HG03108 (cell line): Measurements from ENCODE around the gene GMPR.

Experiments used
- ATAC-seq: cut with Tn5 transposase; IDR thresholded peaks from one replicate; pipeline ENCODE4 v1.9.1; 2021; ENCODE audit warnings: moderate library complexity; ENCODE audit not compliant: unreplicated experiment

The GMPR gene

DNA sequence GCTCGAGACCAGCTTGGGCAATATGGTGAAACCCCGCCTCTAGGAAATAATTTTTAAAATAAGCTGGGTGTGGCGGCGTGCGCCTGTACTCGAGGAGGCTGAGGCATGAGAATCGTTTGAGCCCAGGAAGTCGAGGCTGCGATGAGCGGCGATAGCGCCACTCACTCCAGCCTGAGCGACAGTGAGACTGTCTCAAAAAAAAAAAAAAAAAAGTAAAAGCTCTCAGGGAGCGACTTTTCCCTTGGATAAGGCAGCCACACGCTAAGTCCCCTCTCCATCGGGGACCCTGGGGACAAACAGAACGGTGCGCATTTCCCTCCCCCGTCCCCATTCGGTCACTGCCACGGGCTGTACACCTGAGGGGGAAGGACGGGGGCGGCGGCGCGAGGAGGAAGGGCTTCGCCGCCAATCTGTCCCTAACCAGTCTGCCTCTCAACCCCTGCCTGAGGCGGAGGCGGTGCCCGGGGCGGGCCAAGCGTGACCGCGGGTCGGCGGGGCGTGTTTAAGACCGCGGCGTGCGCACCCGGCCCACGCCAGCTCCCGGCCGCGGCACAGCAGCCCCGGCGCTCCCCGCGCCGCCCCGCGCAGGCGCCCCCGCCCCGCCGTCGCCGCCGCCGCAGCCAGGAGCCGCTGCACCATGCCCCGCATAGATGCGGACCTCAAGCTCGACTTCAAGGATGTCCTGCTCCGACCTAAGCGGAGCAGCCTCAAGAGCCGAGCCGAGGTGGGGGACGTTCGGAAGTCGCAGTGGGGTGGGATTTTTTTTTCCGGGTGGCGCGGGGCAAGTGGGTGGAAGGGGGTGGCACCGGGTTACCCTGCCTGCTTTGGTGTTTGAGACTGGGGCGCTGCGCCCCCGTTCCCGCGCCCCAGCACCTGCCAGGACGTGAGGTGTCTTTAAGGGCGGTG, at the start of gene GMPR:
Gene GMPR, plus strand, starts transcription at position 531 of the 906 bp plus-strand sequence. Its CDS starts 107 bp downstream, at position 638.
- ATAC-seq, result peak; percentile 58

DNA sequence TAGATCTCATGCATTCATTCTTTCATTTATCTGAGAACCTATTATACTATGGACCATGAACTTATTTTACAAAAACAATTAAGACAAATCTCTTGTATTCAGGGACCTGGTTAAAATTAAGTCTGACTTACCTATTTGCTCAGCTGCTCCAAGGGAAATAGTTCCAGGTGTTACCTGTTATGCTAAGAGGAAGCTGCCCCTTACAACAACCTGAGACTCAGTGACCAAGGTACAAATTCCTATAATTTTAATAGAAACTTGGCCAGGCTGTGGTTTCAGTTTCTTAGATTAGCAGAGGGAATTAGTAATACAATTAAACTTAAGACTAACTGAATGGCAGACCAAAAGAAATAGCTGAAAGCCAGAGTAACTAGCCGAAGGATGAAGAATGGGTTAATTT, 48.2 kb upstream of the GMPR start:
- no peak for ATAC-seq

DNA sequence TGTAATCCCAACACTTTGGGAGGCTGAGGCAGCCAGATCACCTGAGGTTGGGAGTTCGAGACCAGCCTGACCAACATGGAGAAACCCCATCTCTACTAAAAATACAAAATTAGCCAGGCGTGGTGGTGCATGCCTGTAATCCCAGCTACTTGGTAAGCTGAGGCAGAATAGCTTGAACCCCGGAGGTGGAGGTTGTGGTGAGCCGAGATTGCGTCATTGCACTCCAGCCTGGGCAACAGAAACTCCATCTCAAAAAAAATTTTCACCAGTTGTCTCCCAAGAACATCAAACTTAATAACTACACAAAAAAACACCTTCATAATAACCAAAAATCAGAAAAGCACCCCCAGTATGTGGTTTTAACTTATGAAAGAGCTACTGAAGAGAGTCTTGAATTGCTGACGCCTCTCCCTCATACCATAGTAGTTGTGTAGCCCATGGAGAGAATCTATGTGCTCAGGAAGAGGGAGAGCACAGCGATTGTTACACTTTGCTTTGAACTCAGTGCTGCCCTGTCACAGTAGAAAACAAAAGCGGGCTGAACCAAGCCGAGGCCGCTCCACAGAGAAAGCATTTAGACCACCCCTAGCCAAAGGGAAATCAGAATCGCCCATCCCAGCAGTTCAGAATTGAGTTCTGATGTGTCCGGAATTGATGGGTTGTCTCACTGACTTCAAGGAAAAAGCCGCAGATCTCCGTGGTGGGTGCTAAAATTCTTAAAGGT, 42.0 kb upstream of the GMPR start:
- no peak for ATAC-seq

DNA sequence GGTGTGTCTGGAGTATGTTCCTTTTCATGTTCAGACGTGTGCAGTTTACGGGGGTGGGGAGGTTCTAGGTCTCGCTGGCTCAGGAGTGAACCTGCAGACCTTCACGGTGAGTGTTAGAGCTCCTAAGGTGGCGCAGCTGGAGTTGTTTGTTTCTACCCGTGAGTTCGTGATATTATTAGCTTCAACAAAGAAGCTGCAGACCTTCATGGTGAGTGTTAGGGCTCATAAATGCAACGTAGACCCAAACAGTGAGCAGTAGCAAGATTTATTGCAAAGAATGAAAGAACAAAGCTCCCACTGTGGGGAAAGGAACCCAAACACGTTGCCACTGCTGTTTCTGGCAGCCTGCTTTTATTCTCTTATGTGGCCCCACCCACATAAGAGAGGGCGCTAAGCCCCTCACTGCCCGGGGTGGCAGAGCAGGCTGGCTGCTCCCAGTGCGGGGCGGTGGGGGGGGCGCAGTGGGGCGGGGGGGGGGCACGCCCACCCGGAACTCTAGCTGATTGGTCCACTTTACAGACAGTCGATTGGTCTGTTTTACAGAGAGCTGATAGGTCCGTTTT, 41.3 kb upstream of the GMPR start:
- no peak for ATAC-seq

DNA sequence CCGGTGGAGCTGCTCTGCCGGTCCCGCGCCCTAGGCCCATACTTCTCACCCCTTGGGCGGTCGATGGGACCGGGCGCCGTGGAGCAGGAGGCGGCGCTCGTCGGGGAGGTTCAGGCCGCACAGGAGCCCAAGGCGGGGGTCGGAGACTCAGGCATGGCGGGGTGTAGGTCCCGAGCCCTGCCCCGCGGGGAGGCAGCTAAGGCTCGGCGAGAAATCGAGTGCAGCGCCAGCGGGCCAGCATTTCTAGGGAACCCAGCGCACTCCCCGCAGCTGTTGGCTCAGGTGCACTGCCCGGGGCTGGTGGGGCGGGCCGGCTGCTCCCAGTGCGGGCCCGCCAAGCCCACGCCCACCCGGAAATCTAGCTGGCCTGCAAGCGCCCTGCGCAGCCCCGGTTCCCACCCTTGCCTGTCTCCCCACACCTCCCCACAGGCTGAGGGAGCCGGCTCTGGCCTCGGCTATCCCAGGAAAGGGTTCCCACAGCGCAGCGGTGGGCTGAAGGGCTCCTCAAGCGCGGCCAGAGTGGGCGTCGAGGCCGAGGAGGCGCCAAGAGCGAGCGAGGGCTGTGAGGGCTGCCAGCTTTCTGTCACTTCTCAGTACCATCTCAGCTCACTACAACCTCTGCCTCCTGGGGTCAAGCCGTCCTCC, 40.2 kb upstream of the GMPR start:
- no peak for ATAC-seq

DNA sequence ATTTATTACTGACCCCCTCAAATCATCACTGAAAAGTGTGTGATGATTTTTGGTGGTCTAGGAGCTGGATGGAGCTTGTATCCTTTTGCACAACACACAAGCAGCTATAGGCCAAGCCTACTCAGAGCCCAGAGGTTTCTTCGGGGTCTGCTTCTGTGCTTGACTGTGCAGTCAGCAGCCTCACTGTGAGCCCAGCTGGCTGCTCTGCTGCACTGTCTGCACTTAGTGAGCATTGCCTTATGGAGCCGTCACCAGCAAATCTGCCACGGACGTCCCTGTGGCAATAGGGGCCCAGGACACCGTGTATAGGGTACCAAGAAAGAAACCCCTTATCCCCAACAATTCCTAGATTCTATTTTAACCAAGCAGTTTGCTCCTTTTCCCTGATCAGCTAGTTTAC, 38.6 kb upstream of the GMPR start:
- no peak for ATAC-seq

DNA sequence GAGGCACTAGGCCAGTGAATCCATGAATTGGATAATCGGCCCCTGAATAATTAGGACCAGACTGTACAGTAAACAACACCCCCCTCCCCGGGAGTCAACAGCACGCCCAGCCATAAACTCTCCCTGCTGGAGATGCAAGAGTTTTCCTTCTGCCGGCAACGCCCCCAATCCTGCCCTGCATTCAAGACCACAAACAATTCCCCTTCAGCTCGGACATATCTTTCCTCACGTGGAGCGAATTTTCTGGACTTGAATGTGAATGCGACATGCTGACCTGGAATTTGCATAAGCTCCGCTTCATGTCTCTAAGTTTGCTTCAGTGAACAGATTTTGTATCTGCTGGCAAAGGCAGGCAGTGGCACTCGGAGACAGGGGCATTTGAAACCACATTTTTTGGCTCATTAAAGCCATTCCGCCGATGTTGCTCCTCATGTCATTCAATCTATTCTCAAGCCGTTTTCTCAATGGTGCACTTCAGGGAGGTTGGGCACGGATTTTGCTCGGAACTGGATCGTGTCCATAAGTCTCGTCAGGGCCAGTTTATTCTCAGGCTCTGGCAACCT, 38.0 kb upstream of the GMPR start:
- no peak for ATAC-seq

DNA sequence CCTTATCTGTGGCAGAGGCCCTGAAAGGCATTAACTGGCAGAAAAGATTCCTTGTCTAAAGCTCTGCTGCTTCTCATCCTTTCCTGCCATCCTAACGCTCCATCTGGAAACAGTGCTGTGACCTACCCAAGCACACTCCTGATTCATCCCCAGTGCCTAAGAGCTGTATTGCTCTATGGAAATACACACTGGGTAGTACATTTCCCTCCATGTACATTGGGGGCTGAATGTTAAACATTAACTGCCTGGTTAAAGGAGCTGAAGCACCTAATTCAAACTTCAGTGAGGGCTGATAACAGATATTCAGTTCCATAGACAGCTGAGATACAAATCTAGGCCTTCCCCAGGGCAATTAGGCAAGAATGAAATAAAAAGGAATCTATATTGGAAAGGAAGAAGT, 36.7 kb upstream of the GMPR start:
- no peak for ATAC-seq

DNA sequence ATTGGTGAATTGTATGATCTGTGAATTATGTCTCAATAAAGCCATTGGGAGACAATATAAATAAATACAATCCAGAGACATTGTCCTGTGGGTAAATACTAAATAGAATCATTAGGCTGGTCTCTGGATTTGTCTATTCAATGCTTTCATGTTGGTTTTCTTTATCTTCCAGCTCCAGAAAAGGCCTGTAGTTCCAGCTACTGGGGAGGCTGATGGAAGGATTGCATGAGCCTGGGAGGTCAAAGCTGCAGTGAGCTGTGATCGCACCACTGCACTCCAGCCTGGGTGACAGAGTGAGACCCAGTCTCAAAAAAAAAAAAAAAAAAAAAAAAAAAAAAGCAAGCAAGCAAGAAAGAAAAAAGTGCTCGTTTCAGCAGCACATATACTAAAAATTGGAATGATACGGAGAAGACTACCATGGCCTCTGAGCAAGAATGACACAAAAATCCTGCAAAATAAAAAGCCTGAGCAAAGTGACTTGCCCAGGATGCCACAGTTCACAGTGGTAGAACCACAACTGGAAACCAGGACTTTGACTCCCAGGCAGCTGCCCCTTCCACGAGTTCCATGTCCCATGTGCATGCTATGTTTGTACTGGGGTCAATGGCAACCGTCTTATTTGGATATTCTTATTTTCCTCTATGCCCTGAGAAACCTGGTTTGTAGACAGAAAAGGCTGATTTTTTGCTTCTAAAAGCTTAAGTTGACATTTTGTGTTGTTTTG, 33.6 kb upstream of the GMPR start:
- peak; percentile 11 for ATAC-seq

DNA sequence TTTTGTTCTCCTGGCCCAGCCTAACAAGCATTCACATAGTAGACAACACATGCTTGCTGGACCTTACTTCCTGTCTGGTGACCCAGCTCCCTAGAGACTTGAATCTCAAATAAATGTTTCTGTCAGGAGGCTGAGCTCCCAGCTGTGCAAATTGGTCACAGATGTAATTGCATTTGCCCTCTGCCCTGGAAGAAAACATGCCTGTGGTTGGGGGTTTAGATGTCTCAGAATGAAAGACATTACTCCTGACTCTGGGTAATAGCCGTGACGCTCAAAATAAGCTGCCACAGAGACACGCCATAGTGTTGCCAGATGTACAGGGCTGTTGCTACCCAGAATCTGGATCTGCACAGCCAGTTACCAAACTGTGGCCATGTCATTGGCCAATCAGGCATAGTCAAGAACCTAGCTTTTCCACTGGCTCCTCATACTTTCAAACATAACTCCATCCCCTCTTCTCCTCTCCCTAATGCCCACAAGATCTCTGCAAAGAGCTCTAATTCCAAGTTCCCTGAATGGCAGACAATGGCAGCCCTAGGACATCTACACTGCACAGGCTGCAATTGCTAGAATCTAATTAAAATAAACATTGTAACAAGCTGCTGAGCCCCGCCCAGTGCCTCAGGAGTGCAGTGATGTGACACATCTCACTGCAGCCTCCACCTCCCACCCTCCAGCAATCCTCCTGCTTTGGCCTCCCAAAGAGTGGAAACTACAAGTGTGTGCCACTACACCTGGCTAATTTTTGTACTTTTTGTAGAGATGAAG, 32.8 kb upstream of the GMPR start:
- peak; percentile 88 for ATAC-seq

DNA sequence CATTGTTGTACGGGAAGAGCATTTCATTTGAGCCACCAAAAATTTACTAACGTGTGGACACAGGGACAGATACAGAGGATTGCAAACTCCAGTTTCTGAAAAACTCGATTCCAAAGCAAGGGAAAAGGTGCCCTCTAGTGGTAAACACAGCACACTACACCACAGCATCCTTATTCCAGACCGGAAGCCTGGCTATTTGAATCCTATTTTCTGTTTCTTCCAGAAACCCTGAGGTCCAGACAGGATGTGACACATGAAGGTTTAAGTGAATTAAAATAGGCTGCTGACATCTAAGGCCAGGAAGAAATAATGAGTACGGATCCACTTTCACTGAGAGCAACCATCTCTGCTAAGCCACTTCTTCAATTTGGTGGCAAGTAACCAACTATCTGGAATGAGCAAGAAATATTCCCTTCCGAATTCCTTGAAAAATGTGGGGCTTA, 31.8 kb upstream of the GMPR start:
- no peak for ATAC-seq

DNA sequence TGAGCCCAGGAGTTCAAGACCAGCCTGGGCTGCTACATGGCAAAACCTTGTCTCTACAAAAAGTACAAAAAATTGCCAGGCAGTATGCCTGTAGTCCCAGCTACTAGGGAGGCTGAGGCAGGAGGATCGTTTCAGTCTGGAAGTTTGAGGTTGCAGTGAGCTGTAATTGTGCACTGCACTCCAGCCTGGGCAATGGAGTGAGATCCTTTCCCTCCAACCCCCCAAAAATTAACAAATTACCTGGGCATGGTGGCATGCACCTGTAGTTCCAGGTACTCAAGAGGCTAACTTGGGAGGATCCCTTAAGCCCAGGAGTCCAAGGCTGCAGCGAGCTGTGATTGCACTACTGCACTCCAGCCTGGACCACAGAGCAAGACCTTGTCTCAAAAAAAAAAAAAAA, 29.4 kb upstream of the GMPR start:
- no peak for ATAC-seq

DNA sequence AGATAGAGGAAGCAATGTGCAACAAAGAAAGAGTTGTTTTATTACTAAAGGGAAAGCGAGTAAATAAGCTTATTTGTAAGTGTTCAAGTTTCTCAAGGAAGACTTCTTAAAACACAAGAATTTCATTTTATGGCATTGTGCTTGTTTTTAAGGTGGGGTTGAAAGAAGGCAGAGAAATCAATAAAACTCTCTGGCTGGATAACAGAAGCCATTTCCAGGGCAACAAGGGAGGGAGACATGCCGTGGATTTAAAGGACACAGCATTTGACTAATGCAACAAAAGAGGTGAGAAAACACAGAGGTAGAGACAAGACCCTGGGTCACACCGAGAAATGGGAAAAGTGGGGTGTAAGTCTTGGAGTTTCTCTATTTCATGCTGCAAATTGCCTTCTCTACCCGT, 28.8 kb upstream of the GMPR start:
- ATAC-seq, result no peak

DNA sequence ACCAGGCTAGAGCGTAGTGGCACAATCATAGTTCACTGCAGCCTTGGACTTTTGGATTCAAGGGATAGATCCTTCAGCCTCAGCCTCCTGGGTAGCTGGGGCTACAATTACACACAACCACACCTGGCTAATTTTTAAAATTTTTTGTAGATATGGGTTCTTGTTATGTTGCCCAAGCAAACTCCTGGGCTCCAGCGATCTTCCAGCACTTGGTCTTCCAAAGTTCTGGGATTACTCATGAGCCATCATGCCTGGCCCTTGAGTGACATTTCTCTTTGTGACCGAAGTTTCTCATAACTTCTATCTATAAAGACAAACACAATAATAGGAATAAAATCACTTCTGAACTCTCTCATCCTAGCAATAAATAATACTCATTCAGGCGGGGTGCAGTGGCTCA, 26.1 kb upstream of the GMPR start:
- ATAC-seq, result no peak

DNA sequence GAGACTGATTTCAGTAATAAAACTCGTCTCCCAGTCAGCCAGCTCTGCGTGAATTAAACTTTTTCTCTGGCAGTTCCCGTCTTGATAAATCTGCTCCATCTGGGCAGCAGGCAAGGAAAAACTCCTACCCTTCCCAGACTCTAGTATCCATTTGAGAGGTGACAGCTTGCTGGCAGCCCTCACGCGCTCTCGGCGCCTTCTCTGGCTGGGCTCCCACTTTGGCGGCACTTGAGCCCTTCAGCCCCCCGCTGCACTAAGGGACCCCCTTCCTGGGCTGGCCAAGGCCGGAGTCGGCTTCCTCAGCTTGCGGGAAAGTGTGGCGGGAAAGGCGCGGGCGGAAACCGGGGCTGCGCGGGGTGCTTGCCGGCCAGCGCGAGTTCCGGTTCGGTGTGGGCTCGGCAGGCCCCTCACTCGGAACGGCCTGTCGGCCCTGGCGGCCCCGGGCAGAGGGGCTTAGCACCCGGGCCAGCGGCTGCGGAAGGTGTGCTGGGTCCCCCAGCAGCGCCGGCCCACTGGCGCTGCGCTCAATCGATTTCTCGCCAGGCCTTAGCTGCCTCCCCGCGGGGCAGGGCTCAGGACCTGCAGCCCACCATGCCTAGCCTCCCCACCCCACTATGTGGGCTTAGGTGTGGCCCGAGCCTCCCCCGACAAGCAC, 21.8 kb upstream of the GMPR start:
- ATAC-seq, result no peak

DNA sequence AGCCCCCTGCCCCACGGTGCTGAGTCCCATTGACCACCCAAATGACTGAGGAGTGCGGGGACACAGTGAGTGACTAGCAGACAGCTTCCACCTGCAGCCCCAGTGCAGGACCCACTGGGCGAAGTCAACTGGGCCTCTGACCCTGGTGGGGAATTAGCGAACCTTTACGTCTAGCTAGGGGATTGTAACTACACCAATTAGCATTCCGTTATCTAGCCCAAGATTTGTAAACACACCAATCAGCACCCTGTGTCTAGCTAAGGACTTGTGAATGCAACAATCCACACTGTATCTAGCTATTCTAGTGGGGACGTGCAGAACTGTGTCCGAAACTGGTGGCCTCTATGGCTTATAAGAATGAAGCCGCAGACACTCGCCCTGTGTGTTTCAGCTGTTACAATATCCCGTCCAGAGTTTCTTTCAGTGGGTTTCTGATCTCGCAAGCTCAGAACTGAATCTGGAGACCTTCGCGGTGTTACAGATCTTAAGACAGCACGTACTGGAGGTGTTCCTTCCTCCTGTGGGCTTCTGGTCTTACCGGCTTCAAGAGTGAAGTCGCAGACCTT, 21.1 kb upstream of the GMPR start:
- ATAC-seq, result no peak

DNA sequence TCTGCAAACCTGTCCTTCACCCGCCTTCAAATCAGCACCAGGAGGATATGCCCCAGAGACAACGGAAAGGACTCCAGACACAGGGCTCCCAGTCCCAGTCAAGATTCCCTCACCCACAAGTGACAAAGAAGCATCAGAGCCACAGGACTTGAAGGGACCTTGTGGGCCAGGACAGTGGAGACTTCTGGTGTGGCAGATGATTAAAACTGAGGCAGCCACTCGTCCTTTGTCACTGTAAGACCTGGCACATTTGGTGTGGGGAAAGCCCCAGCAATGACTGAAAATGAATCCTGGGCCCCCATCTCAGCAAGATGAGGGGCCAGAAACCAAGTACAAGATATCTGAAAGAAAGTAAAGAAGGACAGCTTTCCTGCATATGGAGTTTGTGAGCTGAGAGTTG, 15.6 kb upstream of the GMPR start:
- no peak for ATAC-seq

DNA sequence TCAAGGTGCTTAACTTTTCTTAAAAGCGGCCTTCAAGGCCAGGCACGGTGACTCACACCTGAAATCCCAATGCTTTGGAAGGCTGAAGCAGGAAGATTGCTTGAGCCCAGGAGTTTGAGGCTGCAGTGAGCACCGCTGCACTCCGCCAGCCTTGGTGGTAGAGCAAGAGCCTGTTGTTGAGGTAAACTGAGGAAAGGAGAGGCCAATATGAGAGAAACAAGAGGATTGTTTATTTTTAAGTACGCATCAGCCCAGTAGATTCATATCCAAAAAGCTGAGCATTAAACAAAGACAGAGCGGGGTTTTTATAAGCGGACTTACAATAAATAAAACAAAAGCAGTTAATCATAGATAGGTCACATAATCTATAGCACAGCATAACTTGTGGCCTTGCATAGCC, 15.0 kb upstream of the GMPR start:
- no peak for ATAC-seq

DNA sequence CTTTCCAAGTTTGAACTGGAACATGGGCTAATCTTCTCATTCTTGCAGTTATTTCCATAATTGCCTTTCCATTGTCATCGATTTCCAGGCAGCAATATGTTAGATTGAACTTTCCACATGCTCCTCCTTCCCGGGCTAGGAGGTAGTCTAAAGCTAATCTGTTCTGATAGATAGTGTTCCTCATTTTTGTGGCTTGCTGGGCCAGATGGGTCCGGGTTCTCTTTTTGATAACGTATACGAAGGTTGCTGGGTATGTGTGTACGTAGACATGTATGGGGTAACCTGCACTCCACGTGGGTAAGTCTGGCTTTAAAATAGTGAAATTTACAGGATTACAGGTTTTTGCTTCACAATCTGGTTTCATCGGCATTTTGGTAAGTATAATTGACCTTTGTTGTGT, 14.0 kb upstream of the GMPR start:
- ATAC-seq, result no peak
